Neural progenitor cell (in vitro differentiated cells): ENCODE data around the gene TRAF5. TPM values are rescaled to one million over a fixed set of nuclear protein-coding genes. Genes with fewer than 3 reads are reported as not detected.

Experiments
- DNase-seq: peaks from one replicate; pipeline ENCODE4 v3.0.0-alpha.2; 2016; ENCODE audit warnings: low spot score
- H2AFZ ChIP-seq: fragments of 200-600 bp; sonication (generic); replicated peaks from 2 replicates; pipeline ENCODE4 v1.6.1; 2016; ENCODE audit warnings: antibody characterized with exemption
- H3F3A ChIP-seq: fragments of 200-600 bp; sonication (generic); 2 replicates; pipeline ENCODE4 v1.6.1; 2016; ENCODE audit warnings: antibody characterized with exemption, low read depth
- H3K27ac ChIP-seq: fragments of 200-600 bp; sonication (generic); 2 replicates; pipeline ENCODE4 v1.5.1; 2016; ENCODE audit warnings: mild to moderate bottlenecking
- H3K27me3 ChIP-seq: fragments of 200-600 bp; sonication (generic); 2 replicates; pipeline ENCODE4 v1.6.1; 2016; ENCODE audit warnings: mild to moderate bottlenecking, moderate library complexity
- H3K36me3 ChIP-seq: fragments of 200-600 bp; sonication (generic); 2 replicates; pipeline ENCODE4 v1.5.1; 2016
- H3K4me1 ChIP-seq: fragments of 200-600 bp; sonication (generic); 2 replicates; pipeline ENCODE4 v1.6.1; 2016; ENCODE audit warnings: mixed run types
- H3K4me2 ChIP-seq: fragments of 200-600 bp; sonication (generic); 2 replicates; pipeline ENCODE4 v1.6.1; 2016
- H3K4me3 ChIP-seq: fragments of 200-600 bp; sonication (generic); 2 replicates; pipeline ENCODE4 v1.5.1; 2016
- H3K79me2 ChIP-seq: fragments of 200-600 bp; sonication (generic); 2 replicates; pipeline ENCODE4 v1.6.1; 2016; ENCODE audit warnings: low read depth
- H3K9ac ChIP-seq: fragments of 200-600 bp; sonication (generic); 2 replicates; pipeline ENCODE4 v1.6.1; 2016
- H3K9me3 ChIP-seq: fragments of 200-600 bp; sonication (generic); 2 replicates; pipeline ENCODE4 v1.5.1; 2016; ENCODE audit warnings: low read depth
- H4K20me1 ChIP-seq: fragments of 200-600 bp; sonication (generic); 2 replicates; pipeline ENCODE4 v1.6.1; 2016; ENCODE audit warnings: low read depth
- H3K27ac Mint-ChIP-seq: 3 replicates; pipeline ENCODE4 v1.8.0; 2021; ENCODE audit warnings: mixed read lengths
- H3K27me3 Mint-ChIP-seq: 2 replicates; pipeline ENCODE4 v1.8.0; 2022; ENCODE audit warnings: low read depth, mild to moderate bottlenecking, inconsistent platforms, moderate library complexity, mixed read lengths; ENCODE audit not compliant: insufficient read depth
- H3K36me3 Mint-ChIP-seq: 3 replicates; pipeline ENCODE4 v1.8.0; 2021; ENCODE audit warnings: mixed read lengths
- H3K4me1 Mint-ChIP-seq: 3 replicates; pipeline ENCODE4 v1.8.0; 2021; ENCODE audit warnings: mixed read lengths
- H3K4me3 Mint-ChIP-seq: 3 replicates; pipeline ENCODE4 v1.8.0; 2021; ENCODE audit warnings: mild to moderate bottlenecking, moderate library complexity, mixed read lengths
- H3K9me3 Mint-ChIP-seq: 3 replicates; pipeline ENCODE4 v1.8.0; 2020; ENCODE audit warnings: mixed read lengths
- CTCF ChIP-seq: fragments of 200-600 bp; sonication (generic); IDR thresholded peaks from 2 replicates; pipeline ENCODE4 v1.5.1; 2017; ENCODE audit warnings: antibody characterized with exemption, mild to moderate bottlenecking
- EZH2 ChIP-seq: fragments of 200-600 bp; sonication (generic); IDR thresholded peaks from 2 replicates; pipeline ENCODE4 v1.6.1; 2017; ENCODE audit warnings: antibody characterized with exemption, mild to moderate bottlenecking, moderate library complexity
- EZH2phosphoT487 ChIP-seq: fragments of 200-600 bp; sonication (generic); IDR thresholded peaks from 2 replicates; pipeline ENCODE4 v1.6.1; 2017; ENCODE audit warnings: antibody characterized with exemption
- total RNA-seq: library from RNA; depleted of rRNA; stranded (reverse); fragments of >200 nt; gene quantifications from 2 replicates; pipeline ENCODE4 v1.2.3, GENCODE V29; 2015; ENCODE audit warnings: low replicate concordance

TRAF5 gene
- total RNA-seq, 1 donor from 2014 or later, result 36.0 TPM

GRCh38 chr1:211309617-211310016 is 17.0 kb upstream of the TRAF5 start:
- no peaks in the 10 kb centered on the region for H3K27me3 Mint-ChIP-seq
- no peak overlapping the region for H2AFZ ChIP-seq
- peaks cover 14% of the 10 kb centered on the region for H3K36me3 ChIP-seq
- no peak overlapping the region for H3K4me3 Mint-ChIP-seq
- no peak overlapping the region for H3K4me2 ChIP-seq
- H3K36me3 Mint-ChIP-seq, result peaks cover 12% of the 10 kb centered on the region
- no peak overlapping the region for H3K27ac Mint-ChIP-seq
- H3F3A ChIP-seq, result no peaks in the 10 kb centered on the region
- peak overlapping the region; percentile 38 for H3K27ac ChIP-seq
- no peaks in the 10 kb centered on the region for H3K9me3 ChIP-seq
- H3K27me3 ChIP-seq, result no peaks in the 10 kb centered on the region
- no peak overlapping the region for H3K9ac ChIP-seq
- no peak for DNase-seq
- H4K20me1 ChIP-seq, result peaks cover 2% of the 10 kb centered on the region
- TF ChIP-seq CTCF (no peak), EZH2 (no peak), EZH2phosphoT487 (no peak)
- H3K4me3 ChIP-seq, result no peak overlapping the region
- peaks cover 5% of the 10 kb centered on the region for H3K4me1 Mint-ChIP-seq
- H3K4me1 ChIP-seq, result no peaks in the 10 kb centered on the region
- no peaks in the 10 kb centered on the region for H3K9me3 Mint-ChIP-seq
- no peaks in the 10 kb centered on the region for H3K79me2 ChIP-seq

DNA sequence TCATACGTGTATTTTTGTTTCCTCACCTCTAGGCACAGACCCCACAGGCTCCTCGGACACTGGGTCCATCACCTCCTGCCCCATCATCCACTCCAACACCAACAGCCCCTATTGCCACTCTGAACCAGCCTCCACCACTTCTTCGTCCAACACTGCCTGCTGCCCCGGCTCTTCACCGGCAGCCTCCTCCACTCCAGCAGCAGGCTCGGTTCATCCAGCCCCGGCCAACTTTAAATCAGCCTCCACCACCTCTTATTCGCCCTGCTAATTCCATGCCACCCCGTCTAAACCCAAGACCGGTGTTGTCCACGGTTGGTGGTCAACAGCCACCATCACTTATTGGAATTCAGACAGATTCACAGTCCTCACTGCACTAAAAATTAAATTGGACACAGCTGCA is 13.2 kb upstream of the TRAF5 start:
- no peak overlapping the region for H3K4me3 Mint-ChIP-seq
- TF ChIP-seq EZH2 (no peak), CTCF (no peak), EZH2phosphoT487 (no peak)
- H3K27ac Mint-ChIP-seq, result no peak overlapping the region
- Histone ChIP-seq H3K79me2 (no peaks in the 10 kb centered on the region), H3F3A (peaks cover 8% of the 10 kb centered on the region), H3K4me1 (no peaks in the 10 kb centered on the region), H4K20me1 (peaks cover 2% of the 10 kb centered on the region), H2AFZ (no peak overlapping the region), H3K4me3 (no peak overlapping the region), H3K36me3 (peaks cover 18% of the 10 kb centered on the region), H3K4me2 (no peak overlapping the region), H3K27me3 (no peaks in the 10 kb centered on the region), H3K9me3 (no peaks in the 10 kb centered on the region), H3K27ac (no peak overlapping the region), H3K9ac (no peak overlapping the region)
- H3K4me1 Mint-ChIP-seq, result no peaks in the 10 kb centered on the region
- H3K36me3 Mint-ChIP-seq, result peaks cover 15% of the 10 kb centered on the region
- no peaks in the 10 kb centered on the region for H3K9me3 Mint-ChIP-seq
- no peak for DNase-seq
- no peaks in the 10 kb centered on the region for H3K27me3 Mint-ChIP-seq

- H3K4me3 ChIP-seq, result no peak overlapping the region
- H3K4me1 ChIP-seq, result no peaks in the 10 kb centered on the region
- no peak overlapping the region for H3K4me3 Mint-ChIP-seq
- no peak overlapping the region for H3K27ac ChIP-seq
- no peak overlapping the region for H3K9ac ChIP-seq
- peaks cover 8% of the 10 kb centered on the region for H3F3A ChIP-seq
- no peak for TF ChIP-seq EZH2
- no peak for TF ChIP-seq CTCF
- TF ChIP-seq EZH2phosphoT487, result no peak
- no peaks in the 10 kb centered on the region for H3K79me2 ChIP-seq
- H3K4me2 ChIP-seq, result no peak overlapping the region
- H2AFZ ChIP-seq, result no peak overlapping the region
- H3K36me3 Mint-ChIP-seq, result peaks cover 2% of the 10 kb centered on the region
- no peaks in the 10 kb centered on the region for H3K9me3 ChIP-seq
- peaks cover 5% of the 10 kb centered on the region for H3K4me1 Mint-ChIP-seq
- no peaks in the 10 kb centered on the region for H3K27me3 ChIP-seq
- H4K20me1 ChIP-seq, result no peaks in the 10 kb centered on the region
- no peak overlapping the region for H3K27ac Mint-ChIP-seq
- H3K9me3 Mint-ChIP-seq, result no peaks in the 10 kb centered on the region
- no peak for DNase-seq
- H3K27me3 Mint-ChIP-seq, result no peaks in the 10 kb centered on the region
- H3K36me3 ChIP-seq, result peaks cover 16% of the 10 kb centered on the region
These were observed 7.9 kb upstream of the TRAF5 start for GRCh38 chr1:211318576-211319280.
